ENCODE results near the gene LPP.

Gene LPP

DNA sequence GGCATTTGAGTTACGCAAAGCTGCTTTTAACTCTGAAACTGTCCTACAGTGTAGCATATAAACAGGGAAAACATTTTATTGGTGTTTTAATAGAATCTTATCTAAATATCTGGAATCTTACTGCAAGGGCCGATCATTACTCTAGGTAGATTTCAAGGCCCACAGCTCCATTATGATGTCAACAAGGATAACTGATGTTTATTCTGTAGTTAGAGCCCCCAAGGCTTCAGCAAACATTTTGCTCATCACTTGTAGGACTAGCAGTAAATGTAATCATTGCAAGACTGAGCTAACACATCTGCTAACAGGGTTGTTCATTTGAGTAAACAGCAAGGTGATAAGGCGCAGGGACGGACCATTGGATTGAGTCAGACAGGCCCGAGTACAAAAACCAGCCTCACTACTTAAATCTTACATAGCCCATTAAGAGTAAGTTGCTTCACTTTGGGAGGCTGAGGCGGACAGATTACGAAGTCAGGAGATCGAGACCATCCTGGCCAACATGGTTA, 685.3 kb downstream of the LPP start:
- in situ Hi-C loops (cut with MboI; ENCODE audit: low sequenced_read_pairs) = no loop called here

DNA sequence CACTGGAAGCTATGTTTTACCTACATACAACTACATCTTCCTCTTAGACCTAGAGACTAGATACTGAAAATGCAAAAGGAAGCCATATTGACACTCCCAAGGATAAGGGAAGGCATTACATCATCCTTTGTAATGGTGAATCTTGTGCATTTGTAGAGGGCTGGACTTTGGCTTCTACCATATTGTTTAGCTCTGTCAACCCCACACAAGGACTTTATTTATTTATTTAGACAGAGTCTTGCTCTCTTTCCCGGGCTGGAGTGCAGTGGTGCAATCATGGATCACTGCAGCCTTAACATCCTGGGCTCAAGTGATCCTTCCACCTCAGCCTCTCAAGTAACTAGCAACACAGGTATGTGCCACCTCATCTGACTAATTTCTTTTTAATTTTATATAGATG, 686.3 kb downstream of the LPP start:
- in situ Hi-C loops (cut with MboI; ENCODE audit: low sequenced_read_pairs) = no loop called here

DNA sequence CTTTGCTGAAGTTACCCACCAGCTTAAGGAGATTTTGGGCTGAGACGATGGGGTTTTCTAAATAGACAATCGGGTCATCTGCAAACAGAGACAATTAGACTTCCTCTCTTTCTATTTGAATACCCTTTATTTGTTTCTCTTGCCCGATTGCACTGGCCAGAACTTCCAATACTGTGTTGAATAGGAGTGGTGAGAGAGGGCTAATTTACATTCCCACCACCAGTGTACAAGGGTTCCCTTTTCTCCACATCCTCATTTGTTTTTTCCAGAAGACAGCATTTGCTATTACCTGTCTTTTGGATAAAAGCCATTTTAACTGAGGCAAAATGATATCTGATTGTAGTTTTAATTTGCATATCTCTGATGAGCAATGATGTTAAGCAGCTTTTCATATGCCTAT, 687.9 kb downstream of the LPP start:
- in situ Hi-C loops (cut with MboI; ENCODE audit: low sequenced_read_pairs) = no loop called here

DNA sequence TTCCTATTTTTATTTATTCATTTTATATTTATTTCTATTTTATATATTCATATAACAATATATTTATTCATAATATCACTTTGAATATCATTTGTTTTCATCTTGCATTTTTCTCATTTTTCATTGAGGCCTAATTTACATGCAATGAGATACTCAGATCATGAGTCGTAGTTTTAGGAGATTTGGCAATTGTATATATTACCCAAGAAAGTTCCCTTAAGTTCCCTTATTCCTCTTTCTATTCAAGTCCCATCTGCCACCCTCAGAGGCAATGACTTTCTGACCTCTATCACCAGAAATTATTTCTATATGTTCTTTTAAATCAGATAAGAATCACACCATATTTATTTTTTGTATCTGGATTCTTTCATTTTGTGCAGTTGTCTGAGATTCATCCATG, 688.7 kb downstream of the LPP start:
- in situ Hi-C loops (cut with MboI; ENCODE audit: low sequenced_read_pairs) = no loop called here

DNA sequence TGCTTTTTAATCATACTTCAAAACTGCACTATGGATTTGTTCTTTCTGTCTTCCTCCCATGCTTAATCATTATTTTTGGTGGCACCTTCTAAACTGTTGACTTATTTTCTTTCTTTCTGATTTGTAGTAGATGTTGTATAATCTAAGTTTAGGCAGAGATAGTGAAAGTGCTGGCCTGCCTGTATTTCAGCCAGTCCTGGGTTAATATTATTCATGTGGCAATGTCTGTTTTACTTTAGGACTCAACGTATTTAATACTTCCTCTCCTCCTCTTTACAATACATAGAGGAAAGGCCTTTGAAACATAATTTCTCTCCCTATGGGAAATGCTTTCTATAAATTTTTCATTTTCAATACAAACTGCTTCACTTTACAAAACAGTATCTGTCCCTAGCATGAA, 690.1 kb downstream of the LPP start:
- in situ Hi-C loops (cut with MboI; ENCODE audit: low sequenced_read_pairs) = no loop called here

DNA sequence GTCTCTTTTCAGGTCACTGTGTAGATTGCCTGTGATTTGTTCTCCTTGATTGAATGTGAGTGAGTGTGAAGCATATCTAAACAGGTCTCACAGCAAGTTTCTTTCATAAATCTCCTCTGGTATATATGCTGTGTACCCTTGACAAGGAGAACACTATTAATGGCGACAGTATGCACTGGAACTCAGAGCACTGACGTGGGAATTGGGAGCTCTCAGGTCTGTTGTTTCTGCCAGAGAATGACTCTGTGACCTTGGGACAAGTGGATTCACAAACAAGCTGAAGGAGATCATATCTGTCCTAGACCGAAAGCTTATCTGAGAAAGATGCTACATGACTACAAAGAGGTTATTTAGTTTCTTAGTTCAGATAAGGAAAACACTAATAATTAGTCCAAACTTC, 691.6 kb downstream of the LPP start:
- in situ Hi-C loops (cut with MboI; ENCODE audit: low sequenced_read_pairs) = no loop called here

DNA sequence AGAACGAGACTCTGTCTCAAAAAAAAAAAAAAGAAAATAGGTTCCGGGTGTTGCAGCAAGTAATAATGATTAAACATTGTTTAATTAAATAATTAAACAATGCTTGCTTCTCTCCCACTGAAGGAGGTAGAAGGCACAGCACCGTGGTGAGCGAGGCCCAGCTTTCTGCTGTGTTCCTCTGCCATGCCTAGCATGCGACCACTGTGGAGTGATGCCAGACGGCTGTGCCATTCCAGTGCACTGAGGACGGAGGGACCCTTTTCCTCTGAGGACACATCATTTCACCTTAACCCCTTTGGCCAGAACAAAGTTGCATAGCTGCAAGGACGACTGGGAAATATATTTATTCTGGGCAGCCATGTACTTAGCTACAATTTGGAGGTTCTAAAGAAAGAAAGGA, 695.0 kb downstream of the LPP start:
- in situ Hi-C loops (cut with MboI; ENCODE audit: low sequenced_read_pairs) = no loop called here

DNA sequence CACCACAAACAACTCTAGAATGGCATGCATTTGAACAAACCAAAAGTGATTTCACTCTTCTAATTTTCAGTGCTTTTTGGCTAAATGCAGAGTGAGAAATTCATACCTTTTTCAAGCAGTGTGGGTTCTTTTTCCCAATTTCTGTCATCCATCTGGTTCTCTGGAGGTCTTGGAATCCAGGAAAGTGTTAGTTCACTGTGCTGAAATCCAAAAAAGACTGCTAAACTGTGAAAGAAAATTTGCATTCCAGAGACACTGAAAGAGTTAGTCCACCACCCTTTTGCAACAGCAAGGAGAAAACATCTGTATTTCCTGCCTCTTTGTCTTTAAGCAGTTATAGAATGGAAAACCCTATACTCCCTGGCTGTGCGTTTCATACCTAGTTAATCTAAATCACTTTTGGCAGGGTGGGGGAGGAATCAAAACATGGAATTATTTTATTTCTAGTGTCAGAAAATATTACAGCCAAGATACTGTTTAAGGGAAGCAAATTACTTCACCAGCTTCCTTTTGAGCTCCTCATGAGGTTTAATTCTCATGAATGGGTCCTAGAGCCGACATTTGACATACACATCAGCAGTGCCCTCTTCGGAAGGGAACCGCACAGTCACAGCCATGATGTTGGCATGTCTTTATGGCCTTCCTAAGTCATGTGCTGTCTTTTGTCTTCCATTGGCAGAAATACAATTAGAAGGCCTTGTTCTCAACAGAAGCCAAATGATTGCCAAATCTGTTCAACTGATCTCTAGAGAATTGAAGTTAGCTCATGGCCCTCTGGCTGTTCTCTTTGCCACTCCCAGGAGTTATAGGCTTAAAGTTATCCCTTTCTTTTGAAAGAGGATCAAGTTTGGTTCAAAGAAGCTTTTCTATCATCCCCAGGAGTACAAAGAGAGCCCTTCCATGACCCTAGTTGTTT, 700.2 kb downstream of the LPP start:
- in situ Hi-C loops (cut with MboI; ENCODE audit: low sequenced_read_pairs) = no loop called here

DNA sequence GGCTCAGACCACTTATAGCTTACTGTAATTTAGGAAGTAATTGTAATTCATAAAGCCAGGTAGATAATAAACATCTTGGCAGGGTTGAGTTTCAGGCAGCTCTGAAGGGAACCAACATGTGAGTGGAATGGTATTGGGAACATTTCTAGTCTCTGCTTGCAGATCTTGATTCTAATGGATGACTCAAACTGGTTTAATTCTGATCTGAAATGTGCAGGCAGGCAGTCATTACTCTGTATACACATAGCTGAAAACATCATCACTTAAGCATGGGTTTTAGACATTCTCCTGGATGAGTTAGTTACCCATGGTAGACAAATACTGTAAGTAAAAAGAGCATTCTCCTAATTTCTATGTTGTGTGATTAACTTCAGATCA, 700.8 kb downstream of the LPP start:
- in situ Hi-C loops (cut with MboI; ENCODE audit: low sequenced_read_pairs) = no loop called here

DNA sequence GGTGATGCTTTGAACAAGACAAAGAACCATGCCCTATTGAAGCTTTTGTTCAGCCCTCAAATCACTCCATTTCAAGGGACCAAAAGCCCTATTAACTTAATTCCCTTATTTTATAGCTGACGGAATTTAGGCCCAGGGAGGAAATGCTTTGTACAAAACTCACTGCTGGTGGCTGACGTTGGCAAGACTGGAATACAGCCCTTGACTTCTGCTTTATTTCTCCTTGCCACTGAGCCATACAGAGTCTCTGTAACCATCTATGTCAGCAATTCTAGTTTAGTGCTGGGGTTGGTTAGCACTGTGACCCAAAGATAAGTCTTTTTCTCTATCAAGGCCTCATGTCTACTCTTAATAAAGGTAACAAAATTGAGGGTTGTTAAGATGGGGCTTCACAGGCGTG, 701.7 kb downstream of the LPP start:
- in situ Hi-C loops (cut with MboI; ENCODE audit: low sequenced_read_pairs) = no loop called here

DNA sequence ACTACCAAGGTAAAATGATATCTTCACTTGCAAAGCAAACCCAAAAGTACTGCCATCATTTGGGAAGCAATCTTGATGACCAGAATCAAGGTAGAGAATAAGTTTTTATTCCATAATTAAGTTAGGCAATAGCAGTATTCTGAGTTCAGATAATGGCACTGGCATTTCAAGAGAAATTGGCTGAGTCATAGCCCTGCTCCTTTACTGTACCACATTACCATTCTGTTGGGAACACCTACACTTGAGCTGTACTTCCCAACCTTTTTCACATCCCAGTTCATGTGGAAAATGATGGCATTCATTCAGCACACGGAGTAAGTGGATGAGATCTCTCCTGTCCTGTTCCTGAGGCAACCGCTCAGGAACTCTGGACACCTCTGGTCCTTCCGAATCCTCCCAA, 706.2 kb downstream of the LPP start:
- in situ Hi-C loops (cut with MboI; ENCODE audit: low sequenced_read_pairs) = no loop called here

DNA sequence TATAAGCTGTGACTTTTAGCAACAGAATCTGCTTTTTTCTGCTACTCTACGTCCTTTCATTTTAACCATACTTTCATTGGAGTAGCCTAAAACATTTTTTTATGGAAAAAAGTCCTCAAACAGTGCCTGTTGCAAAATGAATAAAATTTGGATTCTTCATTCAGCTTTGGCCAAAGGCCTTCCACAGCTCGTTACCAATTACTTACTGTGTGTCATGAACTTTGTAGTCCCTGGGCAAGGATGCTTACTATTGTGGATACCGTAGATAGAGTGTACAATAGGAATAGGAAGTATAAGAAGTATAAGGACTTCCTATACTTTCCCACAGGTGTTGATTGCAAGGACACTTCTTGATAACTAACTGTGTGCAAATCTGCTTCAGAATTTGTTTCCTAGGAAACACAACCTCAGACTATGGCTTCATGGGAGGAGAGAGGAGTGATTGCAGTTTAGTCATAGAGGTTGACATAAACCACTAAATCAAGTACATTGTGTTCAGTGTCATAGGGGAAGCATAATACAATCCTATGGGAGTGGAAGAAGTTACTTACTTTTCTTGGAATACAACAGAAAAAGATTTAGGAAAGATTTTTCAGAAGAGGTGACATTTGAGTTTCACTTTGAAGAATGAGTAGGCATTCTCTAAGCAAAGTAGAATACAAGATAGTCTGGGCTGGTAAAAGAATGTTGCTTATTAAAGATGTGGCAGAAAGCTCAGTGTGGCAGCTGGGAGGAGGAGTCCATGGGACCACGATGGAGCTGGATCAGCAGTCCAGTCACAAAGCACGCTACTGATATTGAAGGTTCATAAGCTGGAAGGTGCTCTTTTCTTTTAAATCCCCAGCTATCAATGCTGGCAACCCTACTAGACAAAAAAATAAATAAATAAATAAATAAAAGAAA, 708.1 kb downstream of the LPP start:
- in situ Hi-C loops (cut with MboI; ENCODE audit: low sequenced_read_pairs) = no loop called here

DNA sequence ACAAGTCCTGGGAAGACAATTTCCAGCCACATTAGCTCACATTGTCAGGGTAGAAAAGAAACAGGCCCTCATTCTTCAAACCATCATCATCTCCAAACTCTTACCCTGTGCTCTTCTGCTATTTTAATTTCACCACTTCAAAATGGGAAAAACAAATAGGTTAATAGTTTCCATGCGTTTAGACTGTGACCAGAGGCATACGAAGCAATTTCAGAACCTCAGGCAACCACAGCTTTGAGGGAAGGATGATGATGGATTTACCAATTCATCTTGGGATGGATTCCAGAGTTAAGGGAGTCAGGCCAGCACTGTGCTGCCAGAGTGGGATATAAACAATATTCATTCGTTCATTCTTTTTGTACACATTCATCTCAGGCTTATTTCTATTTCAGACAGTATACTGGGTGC, 710.0 kb downstream of the LPP start:
- in situ Hi-C loops (cut with MboI; ENCODE audit: low sequenced_read_pairs) = no loop called here

DNA sequence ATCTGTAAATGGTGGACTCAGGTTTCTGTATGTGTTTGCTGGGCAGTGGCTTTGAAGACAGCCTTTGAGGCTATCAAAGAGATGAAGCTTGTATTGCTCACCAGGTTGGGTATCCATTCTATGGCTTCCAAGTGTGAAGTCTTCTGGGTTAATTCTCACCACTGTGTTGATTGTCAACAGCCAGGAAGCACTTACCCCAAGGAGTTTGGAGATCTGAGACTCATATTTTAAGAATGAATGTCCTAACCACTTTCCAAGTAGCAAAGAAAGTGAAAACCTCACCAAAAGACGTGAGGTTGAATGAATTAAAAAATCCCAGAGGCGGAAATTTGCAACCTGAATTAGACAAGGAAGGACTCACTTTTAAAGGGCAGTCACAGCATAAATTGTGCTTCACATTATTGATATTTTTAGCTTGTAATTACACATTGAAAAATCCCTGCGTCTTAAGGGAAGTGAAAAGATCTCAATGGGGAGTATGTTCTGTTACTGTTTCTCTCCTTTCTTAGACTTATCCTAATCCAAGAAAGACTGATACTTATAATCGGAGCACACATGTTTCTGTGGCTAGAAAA, 713.8 kb downstream of the LPP start:
- in situ Hi-C loops (cut with MboI; ENCODE audit: low sequenced_read_pairs) = no loop called here

DNA sequence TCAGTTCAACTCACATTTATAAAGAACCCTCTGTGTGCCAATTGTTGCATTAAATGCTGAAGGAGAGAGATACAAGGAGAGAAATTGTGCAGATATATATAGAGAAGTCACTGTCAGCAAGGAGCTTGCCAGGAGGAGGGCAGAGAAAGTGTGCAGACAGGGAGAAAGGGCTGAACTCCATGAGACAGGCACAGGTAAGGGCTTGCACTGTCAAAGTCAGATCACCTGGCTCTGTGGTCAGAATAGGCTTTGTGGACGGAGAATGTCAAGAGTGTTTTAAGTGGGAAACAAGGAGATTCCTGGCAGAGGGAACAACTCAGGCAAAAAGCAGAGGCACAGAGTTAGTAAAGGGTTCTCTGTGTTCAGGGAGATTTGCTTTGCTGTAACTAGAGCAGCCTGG, 714.8 kb downstream of the LPP start:
- in situ Hi-C loops (cut with MboI; ENCODE audit: low sequenced_read_pairs) = no loop called here

DNA sequence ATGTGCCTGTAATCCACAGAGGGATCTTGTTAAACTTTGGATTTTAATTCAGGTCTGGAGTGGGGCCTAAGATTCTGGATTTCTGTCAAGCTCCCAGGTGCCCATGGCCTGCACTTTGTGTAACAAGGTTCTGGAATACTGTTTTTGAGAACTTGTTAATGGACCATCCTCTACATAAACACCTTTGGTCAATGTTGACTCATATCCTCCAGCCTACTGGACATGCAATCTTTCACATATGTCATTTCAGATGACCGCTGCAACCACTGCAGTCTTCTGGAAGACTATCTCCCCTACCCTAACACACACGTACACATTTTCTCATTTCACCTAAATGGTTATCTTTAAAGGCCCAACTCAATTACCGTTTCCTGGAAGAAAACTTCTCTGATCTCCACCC, 715.7 kb downstream of the LPP start:
- in situ Hi-C loops (cut with MboI; ENCODE audit: low sequenced_read_pairs) = no loop called here

DNA sequence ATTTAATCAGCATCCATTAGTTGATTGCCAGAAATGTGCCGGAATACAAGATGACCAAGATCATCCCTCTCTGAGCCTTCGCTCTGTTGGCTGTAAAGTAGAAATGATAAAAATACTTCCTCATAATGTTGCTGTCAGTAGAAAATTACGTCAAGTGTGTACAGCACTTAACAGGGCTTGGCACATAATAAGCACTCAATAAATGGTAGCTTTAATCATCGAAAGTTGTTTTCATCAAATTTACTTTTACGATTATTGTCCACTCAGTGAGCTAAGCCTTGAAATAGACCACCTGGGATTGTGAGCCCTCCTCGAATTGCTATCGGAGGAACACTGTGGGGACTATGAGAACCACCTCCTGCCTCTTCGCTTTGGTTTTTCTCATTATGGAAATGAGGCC, 716.5 kb downstream of the LPP start:
- in situ Hi-C loops (cut with MboI; ENCODE audit: low sequenced_read_pairs) = no loop called here

DNA sequence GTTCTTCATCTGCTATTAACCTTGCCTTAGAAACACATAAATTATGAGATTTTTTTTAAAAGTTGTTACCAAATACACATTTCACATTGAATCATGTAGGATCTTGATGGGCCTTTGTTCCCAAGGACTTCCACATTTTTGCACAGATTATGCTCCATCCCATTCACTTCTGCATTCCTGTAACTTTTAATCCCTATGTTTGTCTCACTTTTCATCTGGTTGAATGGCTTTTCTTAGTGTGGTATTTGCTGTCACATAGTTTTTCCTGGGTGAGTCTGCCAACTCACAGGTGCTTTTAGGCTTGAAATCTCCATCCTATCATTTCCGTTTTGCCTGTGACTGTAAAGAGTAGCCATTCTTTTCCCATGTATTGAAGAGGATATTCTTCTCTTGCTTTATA, 720.6 kb downstream of the LPP start:
- in situ Hi-C loops (cut with MboI; ENCODE audit: low sequenced_read_pairs) = no loop called here

DNA sequence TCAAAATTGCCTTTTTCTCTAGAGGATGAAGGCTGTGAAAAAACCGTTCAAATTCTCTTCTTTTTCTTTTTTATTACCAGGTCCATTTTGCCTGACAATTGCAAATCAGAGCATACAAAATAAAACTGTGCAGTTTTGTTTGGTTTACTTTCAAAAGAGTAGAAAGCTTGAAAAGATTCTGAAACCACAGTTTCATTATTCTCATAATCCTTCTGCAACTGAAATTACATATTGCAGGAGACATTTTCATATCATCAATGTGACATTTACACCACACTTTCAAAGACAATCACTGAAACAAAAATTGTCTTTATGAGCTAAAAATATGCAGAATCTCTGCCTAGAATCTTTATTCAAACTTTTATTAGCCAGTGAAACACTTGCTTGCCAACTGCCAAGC, 721.5 kb downstream of the LPP start:
- in situ Hi-C loops (cut with MboI; ENCODE audit: low sequenced_read_pairs) = no loop called here

DNA sequence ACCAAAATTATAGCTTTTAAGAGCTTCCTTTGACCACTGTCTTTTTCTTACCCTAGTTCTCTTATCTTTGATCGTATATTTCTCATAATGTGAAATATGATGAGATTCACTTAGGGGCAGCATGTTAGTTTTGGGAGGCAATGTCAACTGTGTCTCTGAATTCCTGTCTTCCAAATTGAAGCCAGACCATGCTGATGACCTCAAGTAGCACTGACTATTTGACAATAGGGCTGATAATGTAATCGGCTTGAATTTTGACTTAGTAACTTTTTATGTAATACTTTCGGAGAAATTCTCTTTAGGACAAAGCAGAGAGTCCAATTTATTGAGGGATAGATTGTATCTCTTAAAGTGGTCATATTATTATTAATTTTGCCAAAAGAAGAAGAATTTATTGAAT, 722.4 kb downstream of the LPP start:
- in situ Hi-C loops (cut with MboI; ENCODE audit: low sequenced_read_pairs) = no loop called here

DNA sequence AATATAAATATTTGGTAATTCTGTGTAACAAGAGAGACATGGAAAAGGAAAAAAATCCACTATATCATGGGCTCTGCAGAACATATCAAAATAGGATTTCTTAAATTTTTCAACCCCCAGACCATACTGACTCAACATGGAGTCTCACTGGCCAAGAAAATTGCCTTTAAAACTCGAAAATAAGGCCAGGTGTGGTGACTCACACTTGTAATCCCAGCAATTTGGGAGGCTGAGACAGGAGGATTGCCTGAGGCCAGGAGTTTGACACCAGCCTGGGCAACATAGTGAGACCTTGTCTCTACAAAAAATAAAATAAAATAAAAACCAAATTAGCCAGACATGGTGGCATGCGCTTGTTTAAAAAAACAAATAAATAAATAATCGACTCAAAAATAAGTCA, 723.4 kb downstream of the LPP start:
- in situ Hi-C loops (cut with MboI; ENCODE audit: low sequenced_read_pairs) = no loop called here

DNA sequence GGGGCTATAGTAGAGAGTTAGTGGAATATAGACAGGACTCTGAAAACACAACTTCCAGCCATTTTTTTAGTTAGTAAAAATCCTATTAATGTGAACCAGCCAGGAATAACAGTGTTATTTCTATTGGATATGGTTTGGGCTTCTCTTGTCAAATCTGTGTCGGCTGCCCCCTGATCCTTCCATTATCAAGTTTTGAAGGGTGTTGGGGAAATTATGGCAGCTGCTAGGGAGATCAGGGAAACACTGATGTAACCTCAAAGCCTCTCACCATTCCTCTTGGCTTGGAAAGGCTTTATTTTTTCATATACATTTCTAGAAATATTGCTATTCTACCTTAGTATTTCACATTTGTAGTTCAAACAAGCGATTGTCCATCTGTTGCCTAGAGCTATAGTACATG, 724.1 kb downstream of the LPP start:
- in situ Hi-C loops (cut with MboI; ENCODE audit: low sequenced_read_pairs) = no loop called here

All from HL-60/S4 (cell line).